ENCODE measurements around the gene EIF4EBP2. TPM values are rescaled to one million over a fixed set of nuclear protein-coding genes. Genes with fewer than 3 reads are reported as not detected.

Gene EIF4EBP2
- total and polyA plus RNA-seq, 2 experiments from 2014 or later, result 42.0 to 131 TPM

DNA sequence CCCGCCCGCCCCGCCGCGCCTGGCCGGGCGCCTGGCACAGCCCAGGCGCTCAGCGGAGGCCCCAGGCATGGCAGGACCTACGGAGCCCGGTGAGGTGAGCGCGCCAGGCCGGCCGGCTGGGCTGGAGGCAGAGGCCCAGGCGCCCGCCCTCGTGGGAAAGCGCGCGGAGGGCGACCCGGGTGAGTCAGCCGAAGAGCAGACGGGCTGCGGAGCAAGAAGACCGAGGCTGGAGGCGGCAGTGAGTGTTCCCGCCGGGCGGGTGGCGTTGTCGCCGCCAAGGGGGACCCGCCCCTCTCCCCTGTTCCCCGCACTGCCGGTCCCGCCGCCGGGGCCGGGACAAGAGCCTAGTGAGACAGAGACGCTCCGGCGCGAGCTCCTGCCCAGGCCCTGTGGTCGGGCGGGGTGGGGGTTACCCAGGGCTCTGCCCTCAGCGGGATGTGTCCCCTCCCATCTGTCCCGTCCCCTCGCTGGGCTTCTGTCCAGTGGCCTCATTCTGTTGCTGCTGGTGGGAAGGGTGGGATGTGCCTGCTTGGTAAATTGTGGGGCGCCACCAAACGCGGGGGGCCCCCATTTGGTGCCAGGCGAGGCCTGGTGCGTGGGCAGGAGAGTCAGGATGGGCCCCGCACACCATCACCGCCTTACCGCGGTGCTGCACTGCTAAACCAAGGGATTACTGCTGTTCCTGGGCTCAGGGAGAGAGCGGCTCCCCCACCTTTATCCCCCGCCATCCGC is 54.5 kb downstream of the EIF4EBP2 start (continued):
- TF ChIP-seq, protein P1, sequence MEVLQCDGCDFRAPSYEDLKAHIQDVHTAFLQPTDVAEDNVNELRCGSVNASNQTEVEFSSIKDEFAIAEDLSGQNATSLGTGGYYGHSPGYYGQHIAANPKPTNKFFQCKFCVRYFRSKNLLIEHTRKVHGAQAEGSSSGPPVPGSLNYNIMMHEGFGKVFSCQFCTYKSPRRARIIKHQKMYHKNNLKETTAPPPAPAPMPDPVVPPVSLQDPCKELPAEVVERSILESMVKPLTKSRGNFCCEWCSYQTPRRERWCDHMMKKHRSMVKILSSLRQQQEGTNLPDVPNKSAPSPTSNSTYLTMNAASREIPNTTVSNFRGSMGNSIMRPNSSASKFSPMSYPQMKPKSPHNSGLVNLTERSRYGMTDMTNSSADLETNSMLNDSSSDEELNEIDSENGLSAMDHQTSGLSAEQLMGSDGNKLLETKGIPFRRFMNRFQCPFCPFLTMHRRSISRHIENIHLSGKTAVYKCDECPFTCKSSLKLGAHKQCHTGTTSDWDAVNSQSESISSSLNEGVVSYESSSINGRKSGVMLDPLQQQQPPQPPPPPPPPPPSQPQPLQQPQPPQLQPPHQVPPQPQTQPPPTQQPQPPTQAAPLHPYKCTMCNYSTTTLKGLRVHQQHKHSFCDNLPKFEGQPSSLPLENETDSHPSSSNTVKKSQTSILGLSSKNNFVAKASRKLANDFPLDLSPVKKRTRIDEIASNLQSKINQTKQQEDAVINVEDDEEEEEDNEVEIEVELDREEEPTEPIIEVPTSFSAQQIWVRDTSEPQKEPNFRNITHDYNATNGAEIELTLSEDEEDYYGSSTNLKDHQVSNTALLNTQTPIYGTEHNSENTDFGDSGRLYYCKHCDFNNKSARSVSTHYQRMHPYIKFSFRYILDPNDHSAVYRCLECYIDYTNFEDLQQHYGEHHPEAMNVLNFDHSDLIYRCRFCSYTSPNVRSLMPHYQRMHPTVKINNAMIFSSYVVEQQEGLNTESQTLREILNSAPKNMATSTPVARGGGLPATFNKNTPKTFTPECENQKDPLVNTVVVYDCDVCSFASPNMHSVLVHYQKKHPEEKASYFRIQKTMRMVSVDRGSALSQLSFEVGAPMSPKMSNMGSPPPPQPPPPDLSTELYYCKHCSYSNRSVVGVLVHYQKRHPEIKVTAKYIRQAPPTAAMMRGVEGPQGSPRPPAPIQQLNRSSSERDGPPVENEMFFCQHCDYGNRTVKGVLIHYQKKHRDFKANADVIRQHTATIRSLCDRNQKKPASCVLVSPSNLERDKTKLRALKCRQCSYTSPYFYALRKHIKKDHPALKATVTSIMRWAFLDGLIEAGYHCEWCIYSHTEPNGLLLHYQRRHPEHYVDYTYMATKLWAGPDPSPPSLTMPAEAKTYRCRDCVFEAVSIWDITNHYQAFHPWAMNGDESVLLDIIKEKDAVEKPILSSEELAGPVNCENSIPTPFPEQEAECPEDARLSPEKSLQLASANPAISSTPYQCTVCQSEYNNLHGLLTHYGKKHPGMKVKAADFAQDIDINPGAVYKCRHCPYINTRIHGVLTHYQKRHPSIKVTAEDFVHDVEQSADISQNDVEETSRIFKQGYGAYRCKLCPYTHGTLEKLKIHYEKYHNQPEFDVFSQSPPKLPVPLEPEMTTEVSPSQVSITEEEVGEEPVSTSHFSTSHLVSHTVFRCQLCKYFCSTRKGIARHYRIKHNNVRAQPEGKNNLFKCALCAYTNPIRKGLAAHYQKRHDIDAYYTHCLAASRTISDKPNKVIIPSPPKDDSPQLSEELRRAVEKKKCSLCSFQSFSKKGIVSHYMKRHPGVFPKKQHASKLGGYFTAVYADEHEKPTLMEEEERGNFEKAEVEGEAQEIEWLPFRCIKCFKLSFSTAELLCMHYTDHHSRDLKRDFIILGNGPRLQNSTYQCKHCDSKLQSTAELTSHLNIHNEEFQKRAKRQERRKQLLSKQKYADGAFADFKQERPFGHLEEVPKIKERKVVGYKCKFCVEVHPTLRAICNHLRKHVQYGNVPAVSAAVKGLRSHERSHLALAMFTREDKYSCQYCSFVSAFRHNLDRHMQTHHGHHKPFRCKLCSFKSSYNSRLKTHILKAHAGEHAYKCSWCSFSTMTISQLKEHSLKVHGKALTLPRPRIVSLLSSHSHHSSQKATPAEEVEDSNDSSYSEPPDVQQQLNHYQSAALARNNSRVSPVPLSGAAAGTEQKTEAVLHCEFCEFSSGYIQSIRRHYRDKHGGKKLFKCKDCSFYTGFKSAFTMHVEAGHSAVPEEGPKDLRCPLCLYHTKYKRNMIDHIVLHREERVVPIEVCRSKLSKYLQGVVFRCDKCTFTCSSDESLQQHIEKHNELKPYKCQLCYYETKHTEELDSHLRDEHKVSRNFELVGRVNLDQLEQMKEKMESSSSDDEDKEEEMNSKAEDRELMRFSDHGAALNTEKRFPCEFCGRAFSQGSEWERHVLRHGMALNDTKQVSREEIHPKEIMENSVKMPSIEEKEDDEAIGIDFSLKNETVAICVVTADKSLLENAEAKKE (CRISPR knock-in tag; IDR thresholded peaks at IDR 0.05), result no peak
- TF ChIP-seq, protein P2, sequence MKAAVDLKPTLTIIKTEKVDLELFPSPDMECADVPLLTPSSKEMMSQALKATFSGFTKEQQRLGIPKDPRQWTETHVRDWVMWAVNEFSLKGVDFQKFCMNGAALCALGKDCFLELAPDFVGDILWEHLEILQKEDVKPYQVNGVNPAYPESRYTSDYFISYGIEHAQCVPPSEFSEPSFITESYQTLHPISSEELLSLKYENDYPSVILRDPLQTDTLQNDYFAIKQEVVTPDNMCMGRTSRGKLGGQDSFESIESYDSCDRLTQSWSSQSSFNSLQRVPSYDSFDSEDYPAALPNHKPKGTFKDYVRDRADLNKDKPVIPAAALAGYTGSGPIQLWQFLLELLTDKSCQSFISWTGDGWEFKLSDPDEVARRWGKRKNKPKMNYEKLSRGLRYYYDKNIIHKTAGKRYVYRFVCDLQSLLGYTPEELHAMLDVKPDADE (IDR thresholded peaks at IDR 0.05), result no peak
- 0 out of 2 replicates have a peak, but pooled peaks have one; percentile 44 for TF ChIP-seq POLR2AphosphoS5 (IDR thresholded peaks at IDR 0.05; ENCODE audit: low read depth)

DNA sequence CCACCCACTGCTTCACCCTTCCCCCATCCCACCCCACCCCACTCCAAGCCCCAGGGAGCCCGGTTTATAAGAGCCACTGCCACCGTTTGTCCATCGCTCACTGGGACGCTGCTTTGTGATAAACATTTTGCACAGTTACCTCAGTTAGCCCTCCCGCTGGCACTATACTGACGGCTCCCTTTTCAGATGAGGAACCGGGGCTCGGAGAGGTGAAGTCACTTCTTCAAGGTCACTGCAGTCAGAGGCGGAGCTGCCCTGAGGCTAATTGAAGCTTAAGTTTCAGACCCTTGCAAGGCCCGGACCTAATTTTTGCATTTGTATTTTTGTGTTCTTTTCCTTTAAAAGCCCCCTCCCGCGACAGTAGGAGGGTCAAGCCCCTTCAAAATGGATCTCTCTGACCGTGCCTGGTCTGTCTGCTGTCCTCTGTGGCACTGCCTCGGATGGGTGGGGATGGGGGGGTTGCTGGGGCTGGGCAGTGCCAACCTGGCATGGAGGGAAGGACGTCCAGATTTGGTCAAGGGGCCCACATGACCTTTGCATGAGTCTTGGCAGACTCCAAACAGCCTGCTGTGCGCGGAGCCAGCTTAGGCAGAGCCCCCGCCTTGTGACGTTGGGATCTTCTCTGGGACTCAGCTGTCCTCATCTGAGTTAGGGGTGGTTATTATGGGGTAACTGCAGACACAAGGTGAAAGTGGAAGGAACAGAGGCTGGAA is 55.3 kb downstream of the EIF4EBP2 start:
- peaks cover 50% of the 10 kb centered on the region for H3K27me3 ChIP-seq (ENCODE audit: insufficient read depth)
- 0 out of 2 replicates have a peak overlapping the region, but pooled peaks have one; percentile 63 for H2AFZ ChIP-seq
- H3K4me1 ChIP-seq (ENCODE audit: insufficient read depth), result peaks cover 50% of the 10 kb centered on the region
- Mint-ChIP-seq H3K27ac (no peak overlapping the region), H3K9me3 (no peaks in the 10 kb centered on the region; the same call in 2 of the 3 replicates), H3K36me3 (ENCODE audit: low read depth) (no peaks in the 10 kb centered on the region), H3K4me3 (peak overlapping the region; percentile 75), H3K27me3 (ENCODE audit: insufficient read depth, low read depth, poor library complexity) (peaks cover 63% of the 10 kb centered on the region), H3K4me1 (peaks cover 45% of the 10 kb centered on the region)
- H3K36me3 ChIP-seq (ENCODE audit: insufficient read depth), result no peaks in the 10 kb centered on the region
- no peaks in the 10 kb centered on the region for H3K79me2 ChIP-seq (replicated peaks; ENCODE audit: insufficient read depth)
- H3K4me2 ChIP-seq, result peak overlapping the region; percentile 100
- DNase-seq (ENCODE audit: low spot score) (peak; percentile 79), ATAC-seq (peak; percentile 3)
- peak overlapping the region; percentile 80 for H3K4me3 ChIP-seq
- H3F3A ChIP-seq (replicated peaks; ENCODE audit: low read depth), result peaks cover 28% of the 10 kb centered on the region
- H3K27ac ChIP-seq (ENCODE audit: low read depth), result no peak overlapping the region
- no peaks in the 10 kb centered on the region for H4K20me1 ChIP-seq (replicated peaks; ENCODE audit: insufficient read depth)
- no peaks in the 10 kb centered on the region for H3K9me2 ChIP-seq (ENCODE audit: insufficient read depth)
- TF ChIP-seq, protein P2 (IDR thresholded peaks at IDR 0.05), result no peak
- TF ChIP-seq, protein P3, sequence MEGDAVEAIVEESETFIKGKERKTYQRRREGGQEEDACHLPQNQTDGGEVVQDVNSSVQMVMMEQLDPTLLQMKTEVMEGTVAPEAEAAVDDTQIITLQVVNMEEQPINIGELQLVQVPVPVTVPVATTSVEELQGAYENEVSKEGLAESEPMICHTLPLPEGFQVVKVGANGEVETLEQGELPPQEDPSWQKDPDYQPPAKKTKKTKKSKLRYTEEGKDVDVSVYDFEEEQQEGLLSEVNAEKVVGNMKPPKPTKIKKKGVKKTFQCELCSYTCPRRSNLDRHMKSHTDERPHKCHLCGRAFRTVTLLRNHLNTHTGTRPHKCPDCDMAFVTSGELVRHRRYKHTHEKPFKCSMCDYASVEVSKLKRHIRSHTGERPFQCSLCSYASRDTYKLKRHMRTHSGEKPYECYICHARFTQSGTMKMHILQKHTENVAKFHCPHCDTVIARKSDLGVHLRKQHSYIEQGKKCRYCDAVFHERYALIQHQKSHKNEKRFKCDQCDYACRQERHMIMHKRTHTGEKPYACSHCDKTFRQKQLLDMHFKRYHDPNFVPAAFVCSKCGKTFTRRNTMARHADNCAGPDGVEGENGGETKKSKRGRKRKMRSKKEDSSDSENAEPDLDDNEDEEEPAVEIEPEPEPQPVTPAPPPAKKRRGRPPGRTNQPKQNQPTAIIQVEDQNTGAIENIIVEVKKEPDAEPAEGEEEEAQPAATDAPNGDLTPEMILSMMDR (conservative IDR thresholded peaks at IDR 0.05; ENCODE audit: low read depth in 2 of 2), result no peak
- TF ChIP-seq CREB1 (CRISPR knock-in tag; IDR thresholded peaks at IDR 0.05; ENCODE audit: low read depth) (no peak), NANOG (IDR thresholded peaks at IDR 0.05; ENCODE audit: borderline replicate concordance) (no peak), EZH2phosphoT487 (IDR thresholded peaks at IDR 0.05; ENCODE audit: unreplicated experiment) (no peak), ZNF331 (CRISPR knock-in tag; IDR thresholded peaks at IDR 0.05; ENCODE audit: low read depth) (no peak)
